Mammary epithelial cell (primary cell): ENCODE measurements around the gene SNTB2.

Source experiments
- CTCF ChIP-seq, 2 donors: IDR thresholded peaks in 1 of 2; conservative IDR thresholded peaks in 1 of 2; 2 replicates each; pipeline ENCODE4 v1.5.1; 2011 to 2012; ENCODE audit warnings: inconsistent platforms in 2 of 2, low read length in 2 of 2, mild to moderate bottlenecking in 2 of 2, control low read depth in 1 of 2, low read depth in 1 of 2; ENCODE audit not compliant: insufficient read depth in 1 of 2; ENCODE audit errors: extremely low read depth in 1 of 2
- EZH2 ChIP-seq: IDR thresholded peaks from 2 replicates; pipeline ENCODE4 v1.6.1; 2012; ENCODE audit warnings: low read length, inconsistent platforms, borderline replicate concordance

GRCh38 chr16:69346683-69347082 is 159.7 kb downstream of the SNTB2 start:
- no peak for TF ChIP-seq CTCF (conservative IDR thresholded peaks at IDR 0.05 in 1 of 2, IDR thresholded peaks at IDR 0.05 in 1 of 2; ENCODE audit: extremely low read depth in 1 of 2, insufficient read depth in 1 of 2, low read depth in 1 of 2, low read length in 2 of 2)
- no peak for TF ChIP-seq EZH2
